D341Med (cell line): ENCODE measurements around the gene ARPC4.

ENCODE experiments used
- DNase-seq: peaks from one replicate; pipeline ENCODE4 v3.0.0; 2012; ENCODE audit warnings: low spot score

Gene ARPC4

GRCh38 chr3:9855594-9855993 lies 62.7 kb downstream of the ARPC4 start:
- DNase-seq: no peak
